Gastrocnemius medialis (tissue), 4 donors: Measurements from ENCODE around the gene DCLRE1A. TPM values are rescaled to one million over a fixed set of nuclear protein-coding genes. Genes with fewer than 3 reads are reported as not detected.
"Not testable (repeated sequence)": the region's sequence is repeated elsewhere in the genome, so short reads cannot be mapped to it uniquely, and the experiment has no call there.

Experiments
- ATAC-seq, 2 donors: fragments of 150-250 bp; one replicate each; pipeline ENCODE4 v1.9.1; 2016
- DNase-seq, 2 donors: peaks; one replicate each; pipeline ENCODE4 v3.0.0-alpha.2; 2019
- H3K27ac ChIP-seq, 4 donors: fragments of 200-600 bp; sonication (generic); 1 replicate in 1 of 4; 2 replicates in 3 of 4; pipeline ENCODE4 v1.5.1; 2016 to 2018; ENCODE audit warnings: mild to moderate bottlenecking in 2 of 4, moderate library complexity in 1 of 4
- H3K27me3 ChIP-seq, 3 donors: fragments of 200-600 bp; sonication (generic) in 2 of 3; 1 replicate in 1 of 3; 2 replicates in 2 of 3; pipeline versions ENCODE4 v1.5.1 to v1.6.0; 2016 to 2019; ENCODE audit warnings: mild to moderate bottlenecking in 1 of 3, moderate library complexity in 1 of 3
- H3K36me3 ChIP-seq, 2 donors: fragments of 200-600 bp; sonication (generic) in 1 of 2; one replicate each; pipeline ENCODE4 v1.5.1; 2017 to 2018
- H3K4me1 ChIP-seq, 2 donors: fragments of 200-600 bp; sonication (generic) in 1 of 2; one replicate each; pipeline ENCODE4 v1.5.1; 2016 to 2017; ENCODE audit warnings: mild to moderate bottlenecking in 2 of 2
- H3K4me3 ChIP-seq, 4 donors: fragments of 200-600 bp; sonication (generic) in 3 of 4; 1 replicate in 1 of 4; 2 replicates in 3 of 4; pipeline ENCODE4 v1.5.1; 2016 to 2019; ENCODE audit warnings: mild to moderate bottlenecking in 2 of 4
- H3K9me3 ChIP-seq, 3 donors: fragments of 200-600 bp; sonication (generic) in 2 of 3; 1 replicate in 1 of 3; 2 replicates in 2 of 3; pipeline ENCODE4 v1.5.1; 2016 to 2019
- CTCF ChIP-seq, 5 experiments: fragments of 450-650 bp in 3 of 5; fragments of 200-600 bp in 2 of 5; sonication (generic) in 2 of 5; IDR thresholded peaks in 4 of 5; conservative IDR thresholded peaks in 1 of 5; 1 replicate in 4 of 5; 2 replicates in 1 of 5; pipeline ENCODE4 v1.5.1; 2016 to 2019; ENCODE audit warnings: antibody characterized with exemption in 5 of 5, mild to moderate bottlenecking in 3 of 5, moderate library complexity in 3 of 5
- POLR2A ChIP-seq, 2 donors: fragments of 450-650 bp; IDR thresholded peaks; one replicate each; pipeline ENCODE4 v1.6.1; 2017; ENCODE audit warnings: antibody characterized with exemption in 2 of 2, mild to moderate bottlenecking in 2 of 2, moderate library complexity in 2 of 2
- in situ Hi-C, 4 donors: fragments of 200-750 bp; cut with MboI; loops; one replicate each; pipeline versions ENCODE4 v1.15.0 to v1.8.0; 2017; ENCODE audit warnings: low sequenced_read_pairs in 4 of 4
- intact Hi-C: fragments of 100-400 bp; cut with DNase I; formaldehyde crosslinking; loops from one replicate; pipeline ENCODE4 v1.15.1; 2023; ENCODE audit warnings: low total_unique reads
- total RNA-seq, 4 donors: library from RNA; depleted of rRNA; stranded (reverse); fragments of >200 nt; gene quantifications; one replicate each; pipeline versions ENCODE4 v1.1.0 to v1.2.3, GENCODE V29; 2016

DCLRE1A gene
- total RNA-seq, 4 donors from 2014 or later, result 2.6 to 4.7 (median 3.8) TPM

DNA sequence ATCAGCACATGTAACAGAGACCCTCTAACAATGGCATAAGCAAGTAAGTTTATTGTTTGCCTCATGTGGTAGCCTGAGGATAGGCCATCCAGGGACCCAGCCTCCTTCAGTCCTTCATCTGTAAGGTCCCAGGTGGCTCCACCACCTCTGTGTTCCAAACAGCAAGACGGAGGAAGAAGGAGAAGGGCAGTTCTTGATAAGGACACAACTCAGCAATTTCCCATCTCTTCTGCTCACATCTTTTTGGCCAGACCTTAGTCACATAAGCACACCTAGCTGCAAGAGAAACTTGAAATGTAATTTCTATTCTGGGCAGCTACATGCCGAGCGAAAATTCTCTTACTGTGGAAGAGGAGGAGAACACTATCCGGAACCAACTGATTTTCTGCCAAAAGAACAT lies 33.9 kb downstream of the DCLRE1A start:
- ATAC-seq (no peak), DNase-seq (no peak)
- H3K27me3 ChIP-seq, result no peaks in the 10 kb centered on the region
- no peaks in the 10 kb centered on the region for H3K36me3 ChIP-seq
- no peaks in the 10 kb centered on the region for H3K4me1 ChIP-seq
- no peak overlapping the region for H3K4me3 ChIP-seq
- no peak overlapping the region for H3K27ac ChIP-seq
- H3K9me3 ChIP-seq, result no peaks in the 10 kb centered on the region
- TF ChIP-seq POLR2A (IDR thresholded peaks at IDR 0.05), result no peak
- TF ChIP-seq CTCF (IDR thresholded peaks at IDR 0.05 in 4 of 5, conservative IDR thresholded peaks at IDR 0.05 in 1 of 5), result no peak
- in situ Hi-C loops (no loop called here), intact Hi-C loops (no loop called here)

- H3K36me3 ChIP-seq, H3K4me3 ChIP-seq, H3K27me3 ChIP-seq, intact Hi-C loops, H3K9me3 ChIP-seq, H3K4me1 ChIP-seq, H3K27ac ChIP-seq, ATAC-seq, in situ Hi-C loops, DNase-seq: not testable (repeated sequence)
These were observed 39.2 kb downstream of the DCLRE1A start for GRCh38 chr10:113814700-113815099.

DNA sequence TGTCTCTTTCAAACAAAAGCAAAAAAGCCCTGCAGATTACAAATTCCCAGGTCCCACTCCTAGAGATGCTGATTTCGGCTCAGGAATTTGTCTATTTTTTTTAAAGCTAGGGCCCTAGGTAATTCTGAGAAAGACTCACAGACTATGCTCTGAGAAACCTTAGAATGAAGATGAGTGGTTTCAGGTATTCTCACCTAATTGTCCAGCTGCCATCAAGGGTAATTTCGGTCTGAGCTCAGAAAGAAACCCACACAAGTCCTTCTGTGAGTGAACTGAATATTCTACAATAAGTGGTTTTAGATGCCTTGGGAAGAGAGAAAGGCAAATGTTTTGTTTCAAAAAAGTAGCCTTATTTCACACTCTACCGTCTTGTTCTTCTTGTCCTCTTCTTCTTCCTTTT lies 45.7 kb downstream of the DCLRE1A start:
- peaks cover 0 to 4% (median 0%) of the 10 kb centered on the region in 3 donors for H3K27me3 ChIP-seq
- TF ChIP-seq POLR2A (IDR thresholded peaks at IDR 0.05) (no peak), CTCF (IDR thresholded peaks at IDR 0.05 in 4 of 5, conservative IDR thresholded peaks at IDR 0.05 in 1 of 5) (no peak)
- H3K27ac ChIP-seq, result no peak overlapping the region
- no peaks in the 10 kb centered on the region for H3K9me3 ChIP-seq
- H3K4me1 ChIP-seq, result no peaks in the 10 kb centered on the region
- no peaks in the 10 kb centered on the region for H3K36me3 ChIP-seq
- intact Hi-C loops, result no loop called here
- no peak overlapping the region for H3K4me3 ChIP-seq
- no peak for DNase-seq
- no peak for ATAC-seq
- in situ Hi-C loops, result no loop called here

GRCh38 chr10:113806503-113806902 lies 47.4 kb downstream of the DCLRE1A start:
- H3K27ac ChIP-seq, result no peak overlapping the region
- no peaks in the 10 kb centered on the region for H3K36me3 ChIP-seq
- H3K4me1 ChIP-seq, result no peaks in the 10 kb centered on the region
- no peak for DNase-seq
- in situ Hi-C loops, result no loop called here
- no peak overlapping the region for H3K4me3 ChIP-seq
- no peak for ATAC-seq
- H3K27me3 ChIP-seq, result peaks cover 0 to 4% (median 0%) of the 10 kb centered on the region in 3 donors
- no peak for TF ChIP-seq CTCF (IDR thresholded peaks at IDR 0.05 in 4 of 5, conservative IDR thresholded peaks at IDR 0.05 in 1 of 5)
- no peak for TF ChIP-seq POLR2A (IDR thresholded peaks at IDR 0.05)
- intact Hi-C loops, result no loop called here
- H3K9me3 ChIP-seq, result no peaks in the 10 kb centered on the region

DNA sequence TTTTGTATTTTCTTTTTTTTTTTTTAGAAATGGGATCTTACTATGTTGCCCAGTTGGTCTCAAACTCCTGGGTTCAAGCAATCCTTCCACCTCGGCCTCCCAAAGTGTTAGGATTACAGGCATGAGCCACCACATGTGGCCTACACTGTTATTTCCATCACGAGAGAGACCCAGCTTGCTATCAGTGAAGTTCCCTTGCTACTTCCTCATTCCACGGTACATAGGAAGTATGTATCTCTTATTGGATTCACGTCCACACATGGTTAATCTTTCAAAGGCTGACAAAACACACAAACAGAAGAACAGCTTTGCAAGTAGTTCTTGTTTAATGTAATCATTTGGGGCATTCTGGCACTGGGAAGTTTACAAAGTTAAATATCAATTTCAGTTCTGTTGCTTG lies 50.9 kb downstream of the DCLRE1A start:
- no peaks in the 10 kb centered on the region for H3K36me3 ChIP-seq
- H3K27me3 ChIP-seq, result no peaks in the 10 kb centered on the region
- ATAC-seq, result no peak
- no peak overlapping the region for H3K27ac ChIP-seq
- H3K4me1 ChIP-seq, result peaks cover 0 to 3% of the 10 kb centered on the region in 2 donors
- H3K9me3 ChIP-seq, result no peaks in the 10 kb centered on the region
- TF ChIP-seq POLR2A (IDR thresholded peaks at IDR 0.05), result no peak
- no peak overlapping the region for H3K4me3 ChIP-seq
- in situ Hi-C loops (no loop called here), intact Hi-C loops (no loop called here)
- DNase-seq, result no peak

DNA sequence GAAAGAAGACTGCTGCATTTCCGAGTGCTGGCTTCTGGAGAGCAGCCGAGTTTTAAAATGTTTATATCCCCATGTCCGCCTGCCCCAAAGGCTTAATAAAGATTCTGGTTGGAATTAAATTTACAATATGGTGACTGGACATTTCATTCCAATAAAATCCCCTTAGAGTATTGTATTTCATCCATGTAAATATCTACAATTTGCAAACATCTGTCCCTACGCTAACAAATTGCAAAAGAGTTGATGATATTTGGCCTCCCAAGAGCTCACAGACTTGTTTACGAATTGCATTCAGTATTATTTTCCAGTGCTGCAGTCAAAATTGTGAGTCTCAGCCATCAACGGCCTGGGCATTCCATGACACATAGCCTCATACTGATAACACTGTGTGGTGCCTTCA lies 52.3 kb downstream of the DCLRE1A start:
- H3K36me3 ChIP-seq, result no peaks in the 10 kb centered on the region
- TF ChIP-seq POLR2A (IDR thresholded peaks at IDR 0.05) (no peak), CTCF (IDR thresholded peaks at IDR 0.05 in 4 of 5, conservative IDR thresholded peaks at IDR 0.05 in 1 of 5) (no peak)
- no peak overlapping the region for H3K4me3 ChIP-seq
- H3K9me3 ChIP-seq, result no peaks in the 10 kb centered on the region
- DNase-seq (no peak), ATAC-seq (no peak)
- in situ Hi-C loops (no loop called here), intact Hi-C loops (no loop called here)
- no peak overlapping the region for H3K27ac ChIP-seq
- no peaks in the 10 kb centered on the region for H3K27me3 ChIP-seq
- H3K4me1 ChIP-seq, result peaks cover 0 to 3% of the 10 kb centered on the region in 2 donors
